Ecto neural progenitor cell (in vitro differentiated cells): ENCODE measurements around the gene ANKS1A.

ENCODE experiments used
- DNase-seq: peaks from one replicate; pipeline ENCODE4 v3.0.0-alpha.2; 2018; ENCODE audit warnings: low spot score

The ANKS1A gene

GRCh38 chr6:35072051-35072697 lies 183.1 kb downstream of the ANKS1A start:
- no peak for DNase-seq

DNA sequence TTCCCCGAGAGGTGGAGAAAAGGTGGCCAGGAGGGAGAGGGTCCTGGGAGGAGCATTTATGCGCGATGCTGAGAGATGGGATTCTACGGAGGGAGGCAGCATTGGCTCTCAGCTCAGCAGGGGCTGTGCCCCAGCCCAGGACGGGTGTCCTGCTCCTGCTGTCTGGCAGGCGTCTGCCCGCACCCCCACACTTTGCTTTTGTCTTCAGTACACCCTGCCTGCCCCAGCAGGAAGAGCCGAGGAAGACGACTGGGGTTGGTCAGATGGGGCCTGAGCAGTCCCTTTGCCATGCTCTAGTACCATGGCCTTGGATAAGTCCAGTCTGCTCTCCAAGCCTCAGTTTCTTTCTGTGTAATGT lies 183.6 kb downstream of the ANKS1A start:
- DNase-seq = no peak

GRCh38 chr6:35073211-35073610 lies 184.2 kb downstream of the ANKS1A start:
- no peak for DNase-seq

DNA sequence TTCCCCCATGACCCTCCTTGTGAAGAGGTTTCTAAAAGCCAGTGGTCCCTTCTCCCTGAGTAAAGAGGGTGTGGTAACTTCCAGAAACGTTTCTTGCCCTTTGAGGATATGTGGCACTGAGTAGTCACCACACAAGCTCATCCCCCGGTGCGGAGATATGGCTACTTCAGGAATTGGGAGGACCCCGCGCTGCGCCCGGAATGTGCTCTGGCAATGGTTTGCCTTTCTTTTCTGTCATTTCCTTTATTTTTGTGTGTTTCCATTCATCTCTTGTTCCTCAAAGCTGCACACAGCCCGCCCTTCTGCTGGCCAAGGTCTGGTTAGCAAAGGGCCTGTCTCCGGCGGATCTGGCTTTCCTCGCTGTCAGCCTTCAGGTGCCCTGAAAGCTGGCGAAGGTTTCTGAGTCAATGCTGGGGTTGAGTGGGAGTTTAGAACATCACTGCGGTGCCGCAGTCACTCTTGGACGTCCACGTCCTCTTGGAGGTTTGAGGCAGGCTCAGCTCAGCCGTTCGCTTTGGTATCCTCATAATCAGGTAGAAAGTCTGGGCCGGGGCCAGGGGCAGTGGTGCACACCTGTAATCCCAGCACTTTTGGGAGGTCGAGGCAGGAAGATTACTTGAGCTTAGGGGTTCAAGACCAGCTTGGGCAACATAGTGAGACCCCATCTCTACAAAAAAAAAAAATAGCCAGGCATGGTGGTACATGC lies 184.9 kb downstream of the ANKS1A start:
- DNase-seq = no peak

DNA sequence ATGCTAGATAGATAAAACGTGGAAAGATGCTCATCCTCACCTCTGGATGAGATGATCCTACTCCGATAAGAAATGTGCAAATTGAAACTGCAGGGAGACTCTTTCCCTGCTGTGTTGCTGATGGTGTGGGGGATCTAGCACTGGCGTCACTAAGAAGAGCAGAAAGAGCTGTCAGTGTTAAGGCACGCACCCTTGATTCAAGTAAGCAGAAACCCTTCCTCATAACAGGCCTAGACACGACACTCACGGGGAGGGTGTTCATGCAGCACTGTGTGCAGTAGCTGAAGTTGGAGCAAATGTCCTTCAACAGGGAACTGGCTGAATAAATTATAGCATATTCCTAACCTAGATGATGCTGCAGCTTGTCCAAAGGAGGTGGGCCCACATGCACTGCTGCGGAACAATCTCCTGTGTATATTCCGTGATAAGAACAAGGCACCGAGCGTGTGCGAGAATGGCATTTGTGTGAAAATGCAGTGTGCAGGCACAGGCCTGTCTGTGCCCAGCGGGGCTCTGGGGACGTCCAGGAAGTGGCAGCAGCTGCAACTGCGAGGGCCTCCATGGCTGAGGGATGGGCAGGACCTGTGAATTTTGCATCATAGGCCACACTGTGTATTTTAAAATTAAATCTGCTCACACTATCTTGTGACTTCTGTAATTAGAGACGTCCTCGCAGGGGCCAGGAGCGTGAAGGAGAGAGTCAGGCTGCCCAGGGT lies 188.1 kb downstream of the ANKS1A start:
- no peak for DNase-seq

DNA sequence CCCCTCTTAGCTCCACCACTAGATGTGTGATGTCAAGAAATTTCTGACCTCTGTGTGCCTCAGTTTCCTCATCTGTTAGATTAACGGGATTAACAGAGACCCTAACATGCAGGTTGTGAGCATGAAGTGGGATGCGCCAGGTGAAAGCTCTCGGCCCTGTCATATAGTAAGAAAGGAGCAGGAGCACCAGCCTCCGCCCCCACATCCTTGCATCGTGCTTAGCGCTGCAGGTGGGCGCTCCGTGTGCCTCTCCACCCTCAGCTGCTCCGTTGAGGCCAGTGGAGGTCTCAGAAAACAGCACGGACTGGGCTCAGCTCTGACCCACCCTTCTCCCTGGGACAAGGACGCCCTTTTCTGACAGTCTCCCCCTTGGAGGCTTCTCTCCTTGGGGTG lies 188.7 kb downstream of the ANKS1A start:
- DNase-seq = no peak

DNA sequence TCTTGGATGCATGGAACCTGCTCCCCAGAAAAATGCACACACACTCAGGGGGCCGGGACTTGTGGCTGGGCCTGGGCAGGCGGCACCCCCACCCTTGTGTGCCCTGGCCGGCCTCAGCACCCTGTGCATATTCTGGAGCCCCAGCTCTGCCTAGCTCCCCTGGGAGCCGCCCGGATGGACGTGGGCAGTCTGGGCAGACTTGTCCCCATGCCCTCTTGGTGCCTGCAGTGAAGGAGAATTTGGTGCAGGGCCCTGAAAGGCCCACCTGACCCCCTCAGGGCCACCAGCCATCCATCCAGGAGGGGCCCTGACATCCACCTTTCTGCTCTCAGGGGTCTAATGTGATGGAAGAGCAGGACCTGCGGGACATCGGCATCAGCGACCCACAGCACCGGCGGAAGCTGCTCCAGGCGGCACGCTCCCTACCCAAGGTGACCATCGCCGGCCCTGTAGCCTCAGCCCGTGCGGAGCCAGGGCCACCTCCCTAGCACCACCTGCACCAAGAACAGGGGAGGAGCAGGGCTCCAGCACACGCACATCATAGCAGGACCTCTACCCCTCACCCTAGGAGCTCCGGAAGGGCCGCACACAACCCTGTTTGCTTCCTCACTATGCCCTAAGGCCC lies 189.3 kb downstream of the ANKS1A start:
- no peak for DNase-seq

- no peak for DNase-seq
Observed at GRCh38 chr6:35078896-35079295, 189.8 kb downstream of the ANKS1A start.

DNA sequence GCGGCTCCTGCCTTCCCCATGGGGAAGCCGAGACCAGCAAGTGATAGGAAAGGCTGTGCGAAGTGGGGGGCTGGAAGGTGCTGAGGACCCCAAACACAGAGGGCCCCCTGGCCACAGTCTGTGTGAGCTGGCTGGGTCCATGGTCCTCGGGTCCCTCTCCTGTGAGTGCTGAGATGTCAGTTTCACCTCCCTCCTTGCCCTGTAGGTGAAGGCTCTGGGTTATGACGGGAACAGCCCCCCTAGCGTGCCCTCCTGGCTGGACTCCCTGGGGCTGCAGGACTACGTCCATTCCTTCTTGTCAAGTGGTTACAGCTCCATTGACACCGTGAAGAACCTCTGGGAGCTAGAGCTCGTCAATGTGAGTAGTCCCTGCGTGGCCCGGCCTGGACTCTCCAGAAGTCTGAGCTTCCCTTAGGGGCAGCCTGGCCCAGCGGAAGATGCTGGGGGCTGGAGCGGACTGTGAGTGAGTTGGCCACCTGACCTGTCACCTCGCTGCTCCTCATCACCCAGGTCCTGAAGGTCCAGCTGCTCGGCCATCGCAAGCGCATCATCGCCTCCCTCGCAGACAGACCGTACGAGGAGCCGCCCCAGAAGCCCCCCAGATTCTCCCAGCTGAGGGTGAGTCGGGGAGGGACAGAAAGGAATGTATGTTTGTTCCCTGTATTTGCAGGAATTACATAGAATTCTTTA lies 190.4 kb downstream of the ANKS1A start:
- DNase-seq = no peak

GRCh38 chr6:35080016-35080680 lies 191.1 kb downstream of the ANKS1A start:
- no peak for DNase-seq

DNA sequence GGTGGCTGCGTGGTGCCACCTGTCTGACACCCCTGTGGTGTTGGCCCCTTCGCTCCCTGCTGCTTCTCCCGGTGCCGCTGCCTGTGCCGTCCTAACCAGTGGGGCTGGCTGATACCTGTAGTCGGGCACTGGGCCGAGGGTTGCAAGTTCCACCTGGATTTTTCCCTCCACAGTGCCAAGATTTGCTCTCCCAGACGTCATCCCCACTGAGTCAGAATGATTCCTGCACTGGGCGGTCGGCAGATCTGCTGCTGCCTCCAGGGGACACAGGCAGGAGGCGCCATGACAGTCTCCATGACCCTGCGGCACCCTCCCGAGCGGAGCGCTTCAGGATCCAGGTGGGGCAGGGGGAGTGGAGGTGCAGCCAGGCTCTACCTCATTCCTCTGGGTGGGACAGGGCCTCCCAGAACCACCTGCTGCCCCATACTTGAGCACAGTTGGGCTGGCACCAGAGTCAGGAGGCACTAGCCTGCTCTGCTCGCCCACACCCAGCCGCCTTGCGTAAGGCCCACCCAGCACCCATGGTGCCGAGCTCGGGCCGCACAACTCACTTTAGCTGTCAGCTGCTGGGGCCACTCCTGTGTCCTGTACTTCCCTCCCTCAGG lies 191.9 kb downstream of the ANKS1A start:
- DNase-seq = no peak

DNA sequence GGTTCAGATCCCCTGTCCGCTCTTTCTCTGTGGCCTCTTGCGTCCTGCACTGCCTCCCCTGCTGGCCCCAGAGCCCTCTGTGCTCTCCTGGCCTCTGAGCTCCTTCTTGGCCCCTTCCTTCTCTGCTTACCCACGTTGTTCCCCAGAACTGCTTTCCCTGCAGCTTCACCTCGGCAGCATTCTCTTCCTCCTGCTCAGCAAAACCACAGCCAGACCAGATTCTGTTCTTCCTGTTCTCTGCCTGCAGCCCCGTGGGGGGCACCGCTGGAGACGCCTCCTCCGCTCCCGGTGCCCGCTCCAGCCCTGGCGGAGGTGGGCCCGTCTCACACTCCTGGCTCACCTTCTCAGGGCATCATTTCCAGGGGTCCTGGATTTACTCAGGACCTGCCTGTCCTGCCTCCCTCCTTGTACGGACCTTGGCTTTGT lies 192.4 kb downstream of the ANKS1A start:
- no peak for DNase-seq

GRCh38 chr6:35082046-35082732 lies 193.1 kb downstream of the ANKS1A start:
- no peak for DNase-seq

DNA sequence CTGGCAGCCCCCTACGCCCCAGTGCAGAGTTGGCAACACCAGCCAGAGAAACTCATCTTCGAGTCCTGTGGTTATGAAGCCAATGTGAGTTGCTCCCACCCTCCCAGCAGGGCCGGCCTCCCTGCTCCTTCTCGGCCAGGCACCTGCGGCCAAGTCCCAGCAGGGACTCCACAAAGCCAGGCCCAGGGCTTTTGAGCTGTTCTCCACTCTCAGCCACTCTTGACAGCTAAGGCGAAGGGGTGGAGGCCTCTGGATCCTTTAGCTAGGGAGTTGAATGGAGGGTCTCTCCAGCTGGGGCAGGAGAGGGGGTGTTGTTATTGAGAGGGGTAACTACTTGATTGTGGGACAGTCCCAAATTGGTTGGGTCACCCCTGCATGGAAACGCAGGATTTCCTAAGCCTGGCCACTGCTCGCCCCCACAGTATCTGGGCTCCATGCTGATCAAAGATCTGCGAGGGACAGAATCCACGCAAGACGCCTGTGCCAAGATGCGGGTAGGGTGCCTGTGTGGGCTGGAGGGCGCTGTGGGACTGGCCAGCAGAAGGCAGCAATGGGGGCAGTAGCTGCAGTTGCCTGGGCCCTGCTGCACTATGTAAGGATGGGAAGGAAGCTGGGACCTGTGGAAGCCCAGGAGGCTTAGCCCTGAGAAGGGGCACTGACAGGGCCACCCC lies 193.8 kb downstream of the ANKS1A start:
- no peak for DNase-seq

GRCh38 chr6:35083507-35083906 lies 194.5 kb downstream of the ANKS1A start:
- no peak for DNase-seq

- no peak for DNase-seq
Observed at GRCh38 chr6:35084041-35084491, 195.0 kb downstream of the ANKS1A start.

DNA sequence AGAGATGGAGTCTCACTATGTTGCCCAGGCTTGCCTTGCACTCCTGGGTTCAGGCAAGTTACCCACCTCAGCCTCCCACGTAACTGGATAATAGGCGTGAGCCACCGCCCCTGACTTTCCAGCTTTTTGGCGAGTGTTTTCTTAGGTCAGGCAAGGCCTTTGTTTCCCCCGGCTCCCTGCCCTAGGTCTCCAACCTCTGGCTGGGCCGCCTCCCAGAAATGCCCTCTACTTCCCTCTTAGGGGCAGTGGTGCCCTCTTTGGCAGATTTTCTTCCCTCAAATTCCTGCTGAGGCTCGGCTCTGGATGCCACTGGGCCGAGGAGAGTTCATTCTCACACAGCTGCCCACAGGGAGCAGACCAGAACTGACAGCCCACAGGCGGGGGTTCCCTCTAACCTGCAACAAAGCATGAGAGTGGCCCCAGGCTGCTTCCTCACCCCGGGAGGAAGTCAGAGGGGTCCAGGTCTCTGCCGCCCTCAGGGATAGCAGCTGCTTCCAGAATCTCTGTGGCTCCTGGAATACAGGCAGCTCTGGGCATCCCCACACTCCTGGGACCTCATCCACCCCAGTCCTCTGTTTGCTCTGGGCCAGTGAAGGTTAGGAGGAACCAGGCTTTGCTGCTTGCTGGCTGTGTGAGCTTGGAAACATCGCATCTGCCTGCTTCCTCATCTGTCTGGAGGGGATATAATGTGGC lies 195.6 kb downstream of the ANKS1A start:
- peak; percentile 32 for DNase-seq

- DNase-seq = no peak
Observed at GRCh38 chr6:35085359-35086281, 196.6 kb downstream of the ANKS1A start.
